DMS114 treated with DMSO at 0.1 percent for 48 hours (cell line): ENCODE data around the gene ESYT1.
"Not testable (repeated sequence)": the region's sequence is repeated elsewhere in the genome, so short reads cannot be mapped to it uniquely, and the experiment has no call there.

ENCODE experiments used
- DNase-seq: peaks from one replicate; lab custom pipeline; 2025; ENCODE audit not compliant: unreplicated experiment; lab: John Stamatoyannopoulos, UW

ESYT1 gene

GRCh38 chr12:56155256-56155845 is 27.3 kb downstream of the ESYT1 start:
- no peak for DNase-seq

DNA sequence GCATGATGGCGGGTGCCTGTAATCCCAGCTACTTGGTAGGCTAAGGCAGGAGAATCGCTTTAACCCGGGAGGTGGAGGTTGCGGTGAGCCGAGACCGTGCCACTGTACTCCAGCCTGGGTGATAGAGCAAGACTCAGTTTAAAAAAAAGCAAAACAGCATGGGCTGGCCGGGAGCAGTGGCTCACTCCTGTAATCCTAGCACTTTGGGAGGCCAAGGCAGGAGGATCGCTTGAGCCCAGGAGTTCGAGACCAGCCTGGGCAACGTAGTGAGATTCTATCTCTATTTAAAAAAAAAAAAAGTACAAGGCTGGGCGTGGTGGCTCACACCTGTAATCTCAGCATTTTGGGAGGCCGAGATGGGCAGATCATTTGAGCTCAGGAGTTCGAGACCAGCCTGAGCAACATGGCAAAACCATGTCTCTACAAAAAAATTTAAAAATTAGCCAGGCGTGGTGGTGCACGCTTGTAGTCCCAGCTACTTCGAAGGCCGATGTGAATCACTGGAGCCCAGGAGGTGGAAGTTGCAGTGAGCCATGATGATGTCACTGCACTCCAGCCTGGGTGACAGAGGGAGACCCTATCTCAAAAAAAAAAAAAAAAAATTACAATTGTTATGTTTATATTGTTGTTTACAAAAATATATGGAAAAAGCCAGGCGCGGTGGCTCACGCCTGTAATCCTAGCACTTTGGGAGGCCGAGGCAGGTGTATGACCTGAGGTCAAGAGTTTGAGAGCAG is 28.6 kb downstream of the ESYT1 start:
- DNase-seq: not testable (repeated sequence)

- peak; percentile 92 for DNase-seq
Observed at GRCh38 chr12:56157201-56158028, 29.3 kb downstream of the ESYT1 start.

DNA sequence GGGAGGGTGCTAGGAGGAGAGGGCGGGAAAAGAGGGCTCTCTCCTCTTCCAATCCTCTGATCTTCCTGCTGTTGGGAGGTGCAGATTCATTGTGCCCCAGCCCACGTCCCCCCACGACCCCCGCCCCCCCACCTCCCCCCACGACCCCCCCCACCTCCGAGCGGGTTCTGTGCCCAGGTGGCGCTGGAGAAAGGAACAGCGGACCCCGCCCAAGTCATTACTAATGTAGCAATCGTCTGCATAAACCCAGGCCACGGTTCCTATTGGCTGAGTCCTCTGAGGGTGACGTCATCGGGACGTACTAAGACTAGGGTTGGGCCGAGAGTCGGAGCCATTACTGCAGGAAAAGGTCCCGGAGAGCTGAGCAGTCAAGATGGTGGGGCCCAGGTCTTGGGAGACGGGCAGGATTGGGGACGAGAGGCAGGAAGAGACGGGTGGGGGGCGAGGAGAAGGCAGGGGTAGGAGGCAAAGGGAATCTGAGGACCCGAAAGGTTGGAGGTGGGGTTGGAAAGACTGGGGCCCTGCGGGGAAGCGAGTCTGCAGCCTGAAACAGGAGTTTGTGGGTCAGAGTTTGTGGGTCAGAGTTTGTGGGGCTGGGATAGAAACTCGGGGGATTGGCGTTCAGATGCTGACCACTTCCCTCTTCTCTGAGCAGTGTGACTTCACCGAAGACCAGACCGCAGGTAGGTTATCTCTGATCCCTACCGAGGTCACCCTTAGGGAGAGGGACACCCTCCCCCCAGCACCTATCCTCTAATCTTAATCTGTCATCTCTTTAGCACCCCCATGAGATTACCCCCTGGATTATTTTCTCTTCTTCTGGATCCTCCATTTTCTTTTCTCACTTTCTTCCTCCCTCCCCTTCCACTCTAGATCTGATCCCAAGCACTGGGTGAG is 30.2 kb downstream of the ESYT1 start, which contains the start of gene MYL6:
MYL6 (plus strand) TSS at position 331 of the 897 bp plus-strand sequence; CDS start at position 374, 43 bp downstream.
- DNase-seq: peak; percentile 98

- DNase-seq: no peak
Observed at GRCh38 chr12:56158926-56159461, 30.9 kb downstream of the ESYT1 start.

DNA sequence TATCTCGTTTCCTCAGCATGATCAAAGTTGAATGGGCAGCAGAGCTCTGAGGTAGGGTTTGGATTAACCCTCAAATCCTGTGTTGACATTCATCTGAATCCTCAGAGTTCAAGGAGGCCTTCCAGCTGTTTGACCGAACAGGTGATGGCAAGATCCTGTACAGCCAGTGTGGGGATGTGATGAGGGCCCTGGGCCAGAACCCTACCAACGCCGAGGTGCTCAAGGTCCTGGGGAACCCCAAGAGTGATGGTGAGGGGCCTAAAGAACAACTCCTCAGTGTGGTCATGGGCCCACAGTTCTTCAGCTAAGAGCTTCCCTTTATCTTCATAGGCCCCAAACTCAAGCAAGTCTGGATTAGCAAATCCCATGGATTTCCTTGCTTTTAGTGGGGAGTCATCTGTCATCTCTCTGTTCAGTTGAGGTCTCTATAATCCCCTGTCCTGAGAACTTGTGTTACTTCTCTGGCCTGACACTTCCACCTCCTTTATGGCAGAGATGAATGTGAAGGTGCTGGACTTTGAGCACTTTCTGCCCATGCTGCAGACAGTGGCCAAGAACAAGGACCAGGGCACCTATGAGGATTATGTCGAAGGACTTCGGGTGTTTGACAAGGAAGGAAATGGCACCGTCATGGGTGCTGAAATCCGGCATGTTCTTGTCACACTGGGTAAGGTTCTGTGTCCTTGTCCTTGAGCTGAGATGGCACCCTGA is 31.6 kb downstream of the ESYT1 start:
- no peak for DNase-seq

GRCh38 chr12:56160193-56160763 is 32.2 kb downstream of the ESYT1 start:
- DNase-seq: no peak

DNA sequence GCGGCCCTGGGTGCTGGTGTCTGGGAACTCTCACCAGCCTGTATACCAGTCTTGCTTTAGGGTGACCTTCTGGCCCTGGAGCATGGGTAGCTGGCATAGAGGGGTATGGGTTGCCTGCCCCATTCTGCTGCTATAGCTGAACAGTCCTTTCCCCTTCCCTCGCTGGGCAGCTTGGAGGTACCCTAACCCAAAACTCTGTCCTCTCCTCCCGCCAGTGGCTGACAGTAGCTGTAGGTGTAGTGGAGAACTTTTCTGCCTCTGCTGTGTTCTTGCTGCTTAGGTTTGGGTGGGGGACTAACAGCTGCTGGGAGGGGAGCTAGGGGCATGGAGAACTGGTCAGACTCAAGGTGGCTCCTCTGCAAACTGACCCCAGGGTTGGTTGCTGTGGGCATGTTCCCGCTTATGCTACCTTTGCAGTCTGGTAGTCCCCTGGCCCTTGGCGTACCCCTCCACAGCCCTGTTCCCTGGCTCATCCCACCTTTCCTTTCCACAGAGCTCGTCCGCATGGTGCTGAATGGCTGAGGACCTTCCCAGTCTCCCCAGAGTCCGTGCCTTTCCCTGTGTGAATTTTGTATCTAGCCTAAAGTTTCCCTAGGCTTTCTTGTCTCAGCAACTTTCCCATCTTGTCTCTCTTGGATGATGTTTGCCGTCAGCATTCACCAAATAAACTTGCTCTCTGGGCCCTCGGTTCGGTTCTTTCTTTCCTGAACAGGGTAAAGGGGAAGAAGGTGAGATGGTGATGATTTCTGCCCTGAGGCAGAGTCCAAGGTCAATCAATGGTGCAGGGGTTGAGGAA is 33.0 kb downstream of the ESYT1 start:
- no peak for DNase-seq

- no peak for DNase-seq
Observed at GRCh38 chr12:56161690-56162351, 33.8 kb downstream of the ESYT1 start.

- no peak for DNase-seq
Observed at GRCh38 chr12:56162468-56163290, 34.6 kb downstream of the ESYT1 start.

GRCh38 chr12:56163533-56164344 is 35.7 kb downstream of the ESYT1 start:
- DNase-seq: no peak

DNA sequence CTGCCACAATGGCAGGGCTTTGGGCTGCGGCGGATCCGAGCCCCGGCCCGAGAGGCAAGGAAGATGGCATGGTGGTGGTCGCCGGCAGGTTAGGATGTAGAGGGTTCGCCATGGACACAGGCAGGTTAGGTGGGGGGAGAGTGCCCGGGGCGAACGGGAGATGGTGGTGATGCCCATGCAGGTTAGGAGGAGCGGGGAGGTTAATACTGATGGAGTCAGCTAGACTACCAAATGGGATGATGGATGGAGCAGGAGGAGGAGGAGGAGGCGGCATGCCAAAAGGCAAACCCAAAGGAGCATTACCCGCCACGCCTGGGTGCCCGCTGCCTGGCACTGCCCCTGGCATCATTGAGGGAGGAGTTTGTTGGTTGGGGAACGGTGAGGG is 36.3 kb downstream of the ESYT1 start:
- DNase-seq: no peak

DNA sequence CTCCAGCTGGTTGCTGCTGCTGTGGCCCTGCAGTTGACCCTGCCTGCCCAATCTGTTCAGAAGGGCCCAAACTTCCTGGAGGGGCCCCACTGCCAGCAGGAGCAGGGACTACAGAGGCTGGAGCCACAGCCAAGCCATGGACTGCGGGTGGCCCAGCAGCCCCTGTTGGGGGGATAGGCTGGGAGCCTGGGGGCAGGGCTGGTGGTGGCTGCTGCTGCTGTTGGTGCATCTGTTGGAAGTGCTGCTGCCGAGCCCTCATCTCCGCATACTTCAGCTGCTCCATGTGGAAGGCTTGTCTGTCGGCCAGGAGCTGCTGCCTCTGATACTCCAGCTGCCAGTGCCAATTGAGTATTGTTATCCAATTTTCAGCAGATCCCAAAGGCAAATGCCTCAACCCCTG is 37.3 kb downstream of the ESYT1 start:
- no peak for DNase-seq

DNA sequence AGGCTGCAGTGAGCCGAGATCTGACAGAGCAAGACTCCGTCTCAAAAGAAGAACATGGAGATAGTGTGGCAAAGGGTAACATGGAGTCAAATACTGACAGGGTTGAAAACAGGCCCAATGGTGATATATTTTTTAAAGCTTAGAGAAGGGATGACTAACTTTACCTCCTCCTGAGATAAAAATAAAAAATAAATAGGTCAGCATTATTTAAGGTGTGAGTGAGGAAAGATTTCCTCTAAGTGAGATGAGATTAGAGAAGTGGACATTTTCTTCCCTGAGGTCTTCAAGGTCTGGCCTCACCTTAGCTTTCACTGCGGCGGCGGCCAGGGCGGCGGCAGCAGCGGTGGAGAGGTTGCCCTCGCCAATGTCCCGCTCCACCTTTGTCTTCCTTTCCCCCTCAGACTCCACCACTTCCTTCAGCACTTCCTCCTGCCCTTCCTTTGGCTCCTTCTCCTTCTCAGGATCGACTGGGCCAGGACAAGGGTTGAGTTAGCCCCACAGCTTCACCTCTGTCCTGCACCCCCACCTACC is 41.2 kb downstream of the ESYT1 start:
- no peak for DNase-seq

GRCh38 chr12:56172839-56173238 is 44.8 kb downstream of the ESYT1 start:
- DNase-seq: no peak

DNA sequence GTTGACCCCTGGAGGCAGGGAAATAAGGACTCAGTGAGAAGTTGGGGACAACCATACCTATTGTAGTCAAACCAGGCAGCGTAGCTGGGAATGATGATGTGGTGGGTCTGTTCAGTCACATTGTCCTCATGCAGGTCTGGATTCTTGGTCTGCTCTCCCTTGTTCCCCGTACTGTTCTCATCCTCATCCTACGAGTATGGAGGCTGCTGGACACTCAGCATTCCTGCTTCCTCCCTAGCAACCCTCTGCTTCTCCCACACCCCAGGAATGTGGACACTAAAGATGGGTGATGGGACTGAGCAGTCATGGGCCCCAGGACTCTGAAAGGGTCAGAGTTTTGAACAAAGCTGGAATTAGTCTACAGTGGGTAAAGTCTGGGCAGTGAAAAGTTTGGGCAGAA is 50.3 kb downstream of the ESYT1 start:
- DNase-seq: no peak
